ENCODE data around the gene NR5A2.

The NR5A2 gene

DNA sequence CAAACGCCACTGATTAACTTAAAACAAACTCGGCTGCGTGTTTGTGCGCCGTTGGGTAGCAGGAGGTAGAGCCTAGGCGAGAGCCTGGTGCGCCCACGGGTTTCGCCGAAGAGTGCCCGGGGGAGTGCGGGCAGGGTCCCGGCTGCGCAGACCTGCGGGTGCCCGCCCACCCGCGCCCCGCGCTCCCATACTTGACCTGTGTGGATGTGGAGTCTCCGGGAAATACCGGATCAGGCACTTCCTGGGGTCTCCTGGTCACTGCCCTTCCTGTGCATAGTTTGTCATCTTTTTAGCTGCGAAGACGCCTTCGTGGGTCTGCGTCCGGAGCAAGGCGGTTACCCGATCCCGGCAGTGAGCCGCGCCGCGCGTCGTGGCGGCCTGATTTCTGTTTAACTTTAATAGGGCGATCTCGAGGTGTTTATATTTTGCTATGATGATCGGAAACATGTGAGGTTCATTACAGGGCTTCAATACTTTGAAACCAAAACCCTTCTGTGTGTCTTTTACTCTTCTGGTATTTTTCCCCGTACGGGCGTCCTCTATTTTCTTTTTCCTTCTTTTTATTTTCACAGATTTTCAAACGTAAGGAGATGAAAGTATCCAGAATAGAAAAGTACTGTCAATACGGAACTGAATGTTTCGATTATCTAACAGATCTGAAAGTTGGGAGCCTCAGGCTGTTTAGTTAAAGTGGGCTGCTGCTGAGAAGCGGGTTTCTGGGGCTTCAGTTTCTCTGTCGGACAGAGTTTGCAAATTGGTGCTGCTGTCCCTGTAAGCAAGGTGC is 15.2 kb downstream of the NR5A2 start:
- peak overlapping the region; percentile 81 for H3K4me3 ChIP-seq (ENCODE audit: low read length)
- no peaks in the 10 kb centered on the region for H3K36me3 ChIP-seq (ENCODE audit: insufficient read depth, low read depth, low read length)
- H3K4me1 ChIP-seq (ENCODE audit: insufficient read depth, low read length), result peaks cover 20% of the 10 kb centered on the region; the same call in 1 of the 2 replicates
- no peak overlapping the region; the same call in 1 of the 2 replicates for H3K9ac ChIP-seq (ENCODE audit: low read depth, low read length)
- peaks cover 85% of the 10 kb centered on the region for H3K27me3 ChIP-seq (ENCODE audit: insufficient read depth, low read length)
- H3K9me3 ChIP-seq (ENCODE audit: insufficient read depth, low read depth, low read length), result no peaks in the 10 kb centered on the region
- no peak overlapping the region for H3K27ac ChIP-seq (ENCODE audit: low read length)

DNA sequence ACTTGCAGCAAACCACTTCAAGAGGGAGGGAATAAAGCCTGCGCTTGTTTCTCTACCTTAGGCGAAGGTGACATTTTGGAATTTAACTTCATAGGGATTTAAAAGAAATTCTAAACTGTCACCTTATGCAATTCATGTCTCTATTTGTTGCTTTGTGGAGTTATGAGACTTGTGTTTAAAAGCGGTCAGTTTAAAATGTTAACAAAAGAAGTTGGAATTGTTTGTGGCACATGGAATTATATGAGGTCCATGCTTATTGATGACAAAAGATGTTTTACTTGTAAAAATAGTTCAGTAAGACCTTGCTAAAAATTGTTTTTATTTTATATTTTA is 15.8 kb downstream of the NR5A2 start:
- peaks cover 79% of the 10 kb centered on the region for H3K27me3 ChIP-seq (ENCODE audit: insufficient read depth, low read length)
- no peaks in the 10 kb centered on the region for H3K9me3 ChIP-seq (ENCODE audit: insufficient read depth, low read depth, low read length)
- no peaks in the 10 kb centered on the region for H3K36me3 ChIP-seq (ENCODE audit: insufficient read depth, low read depth, low read length)
- peaks cover 16% of the 10 kb centered on the region; the same call in 1 of the 2 replicates for H3K4me1 ChIP-seq (ENCODE audit: insufficient read depth, low read length)
- H3K4me3 ChIP-seq (ENCODE audit: low read length), result peak overlapping the region; percentile 81
- no peak overlapping the region for H3K9ac ChIP-seq (ENCODE audit: low read depth, low read length)
- no peak overlapping the region for H3K27ac ChIP-seq (ENCODE audit: low read length)

DNA sequence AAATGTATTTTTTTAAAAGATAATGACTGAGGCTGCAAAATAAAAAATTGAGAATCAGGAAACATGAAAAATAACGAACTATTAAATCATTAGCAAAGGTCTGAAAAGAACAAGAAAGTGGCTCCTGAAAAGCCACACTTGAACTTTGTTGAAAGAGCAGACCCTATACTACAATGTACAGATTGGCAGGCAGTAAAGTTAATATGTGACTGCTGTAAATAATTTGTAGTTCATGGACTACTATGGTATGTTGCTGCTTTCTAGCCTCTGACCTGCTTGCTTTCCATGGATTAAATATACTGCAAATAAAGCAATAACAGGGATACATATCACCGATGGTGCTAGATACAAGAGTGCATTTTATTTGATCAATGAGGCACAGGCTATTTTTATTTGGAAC is 18.6 kb downstream of the NR5A2 start:
- Histone ChIP-seq H3K27ac (ENCODE audit: low read length) (no peak overlapping the region), H3K4me1 (ENCODE audit: insufficient read depth, low read length) (peaks cover 34% of the 10 kb centered on the region; the same call in 1 of the 2 replicates), H3K9me3 (ENCODE audit: insufficient read depth, low read depth, low read length) (no peaks in the 10 kb centered on the region), H3K4me3 (ENCODE audit: low read length) (no peak overlapping the region), H3K9ac (ENCODE audit: low read depth, low read length) (no peak overlapping the region), H3K27me3 (ENCODE audit: insufficient read depth, low read length) (peaks cover 51% of the 10 kb centered on the region), H3K36me3 (ENCODE audit: insufficient read depth, low read depth, low read length) (no peaks in the 10 kb centered on the region)

DNA sequence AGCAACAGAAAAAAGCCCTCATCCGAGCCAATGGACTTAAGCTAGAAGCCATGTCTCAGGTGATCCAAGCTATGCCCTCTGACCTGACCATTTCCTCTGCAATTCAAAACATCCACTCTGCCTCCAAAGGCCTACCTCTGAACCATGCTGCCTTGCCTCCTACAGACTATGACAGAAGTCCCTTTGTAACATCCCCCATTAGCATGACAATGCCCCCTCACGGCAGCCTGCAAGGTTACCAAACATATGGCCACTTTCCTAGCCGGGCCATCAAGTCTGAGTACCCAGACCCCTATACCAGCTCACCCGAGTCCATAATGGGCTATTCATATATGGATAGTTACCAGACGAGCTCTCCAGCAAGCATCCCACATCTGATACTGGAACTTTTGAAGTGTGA is 20.7 kb downstream of the NR5A2 start:
- peak overlapping the region; percentile 48; the same call in 1 of the 2 replicates for H3K4me3 ChIP-seq (ENCODE audit: low read length)
- peak overlapping the region; percentile 80 for H3K27ac ChIP-seq (ENCODE audit: low read length)
- H3K9me3 ChIP-seq (ENCODE audit: insufficient read depth, low read depth, low read length), result no peaks in the 10 kb centered on the region
- no peaks in the 10 kb centered on the region for H3K36me3 ChIP-seq (ENCODE audit: insufficient read depth, low read depth, low read length)
- H3K27me3 ChIP-seq (ENCODE audit: insufficient read depth, low read length), result peaks cover 30% of the 10 kb centered on the region
- peaks cover 31% of the 10 kb centered on the region; the same call in 1 of the 2 replicates for H3K4me1 ChIP-seq (ENCODE audit: insufficient read depth, low read length)
- peak overlapping the region; percentile 44; the same call in 1 of the 2 replicates for H3K9ac ChIP-seq (ENCODE audit: low read depth, low read length)

DNA sequence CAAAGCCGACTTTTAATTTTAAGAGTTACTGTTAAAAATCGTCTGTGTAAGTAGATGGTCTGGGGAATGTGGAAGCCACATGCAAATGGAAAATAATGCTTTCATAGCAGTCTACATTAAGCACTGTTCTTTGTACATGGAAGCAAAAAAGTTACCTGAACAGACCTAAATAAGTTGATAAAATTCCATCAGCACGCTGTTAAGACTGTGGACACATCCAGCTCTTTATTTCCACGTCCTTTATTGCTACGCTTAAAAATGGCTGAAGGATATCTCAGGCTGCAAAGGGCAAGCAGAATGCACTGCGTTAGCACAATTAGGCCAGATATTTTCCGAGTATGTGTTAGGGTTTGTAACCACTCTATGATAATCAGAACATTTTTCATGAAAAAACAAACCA is 22.3 kb downstream of the NR5A2 start:
- no peak overlapping the region for H3K27ac ChIP-seq (ENCODE audit: low read length)
- H3K4me3 ChIP-seq (ENCODE audit: low read length), result peak overlapping the region; percentile 42; the same call in 1 of the 2 replicates

DNA sequence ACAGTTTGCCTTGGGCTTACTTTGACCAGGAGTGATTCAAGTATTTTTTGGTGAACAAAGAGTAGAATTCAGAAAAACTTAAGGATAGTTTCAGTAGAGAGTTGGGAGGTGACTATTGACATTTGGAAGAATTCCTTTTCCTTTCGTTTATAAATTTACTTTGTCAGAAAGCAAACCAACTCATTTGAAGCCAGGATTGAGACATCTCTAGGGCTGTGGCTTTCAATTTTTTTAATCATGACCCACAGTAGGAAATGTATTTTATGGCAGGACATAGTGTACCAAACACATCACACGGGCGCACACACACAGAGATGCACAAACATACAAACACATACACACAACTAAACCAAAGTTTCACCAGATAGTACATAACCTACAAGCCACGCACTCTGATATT is 24.1 kb downstream of the NR5A2 start:
- Histone ChIP-seq H3K4me3 (ENCODE audit: low read length) (no peak overlapping the region), H3K9me3 (ENCODE audit: insufficient read depth, low read depth, low read length) (no peaks in the 10 kb centered on the region), H3K27ac (ENCODE audit: low read length) (no peak overlapping the region)

More for the DNA sequence above, 22.3 kb downstream of the NR5A2 start:
- Histone ChIP-seq H3K9ac (ENCODE audit: low read depth, low read length) (peak overlapping the region; percentile 49; the same call in 1 of the 2 replicates), H3K36me3 (ENCODE audit: insufficient read depth, low read depth, low read length) (no peaks in the 10 kb centered on the region), H3K27me3 (ENCODE audit: insufficient read depth, low read length) (peaks cover 14% of the 10 kb centered on the region), H3K9me3 (ENCODE audit: insufficient read depth, low read depth, low read length) (no peaks in the 10 kb centered on the region), H3K4me1 (ENCODE audit: insufficient read depth, low read length) (peaks cover 27% of the 10 kb centered on the region; the same call in 1 of the 2 replicates)

DNA sequence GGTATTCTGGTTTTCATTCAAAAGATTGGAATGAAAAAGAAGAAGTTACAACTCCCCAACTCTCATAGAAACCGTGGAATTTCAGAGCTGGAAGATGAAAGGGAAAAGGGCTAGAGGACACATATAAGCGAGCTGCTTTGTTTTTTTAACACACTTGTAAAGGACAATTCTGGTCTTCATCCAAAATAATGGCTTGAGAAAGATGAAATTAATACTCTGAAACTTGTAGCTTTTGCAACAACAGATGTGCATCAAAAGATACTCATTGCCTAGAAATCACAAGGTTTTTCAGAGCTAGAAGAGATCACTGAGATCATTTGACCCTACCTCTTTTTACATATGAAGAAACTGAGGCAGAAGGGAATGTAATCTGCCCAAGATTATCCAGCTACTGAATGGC is 25.6 kb downstream of the NR5A2 start:
- Histone ChIP-seq H3K4me1 (ENCODE audit: insufficient read depth, low read length) (peaks cover 22% of the 10 kb centered on the region; the same call in 1 of the 2 replicates), H3K27me3 (ENCODE audit: insufficient read depth, low read length) (no peaks in the 10 kb centered on the region), H3K9ac (ENCODE audit: low read depth, low read length) (no peak overlapping the region), H3K27ac (ENCODE audit: low read length) (no peak overlapping the region), H3K4me3 (ENCODE audit: low read length) (no peak overlapping the region), H3K36me3 (ENCODE audit: insufficient read depth, low read depth, low read length) (no peaks in the 10 kb centered on the region), H3K9me3 (ENCODE audit: insufficient read depth, low read depth, low read length) (no peaks in the 10 kb centered on the region)

More for the DNA sequence above, 24.1 kb downstream of the NR5A2 start:
- no peak overlapping the region for H3K9ac ChIP-seq (ENCODE audit: low read depth, low read length)
- no peaks in the 10 kb centered on the region for H3K36me3 ChIP-seq (ENCODE audit: insufficient read depth, low read depth, low read length)
- H3K27me3 ChIP-seq (ENCODE audit: insufficient read depth, low read length), result no peaks in the 10 kb centered on the region
- H3K4me1 ChIP-seq (ENCODE audit: insufficient read depth, low read length), result peaks cover 27% of the 10 kb centered on the region; the same call in 1 of the 2 replicates

DNA sequence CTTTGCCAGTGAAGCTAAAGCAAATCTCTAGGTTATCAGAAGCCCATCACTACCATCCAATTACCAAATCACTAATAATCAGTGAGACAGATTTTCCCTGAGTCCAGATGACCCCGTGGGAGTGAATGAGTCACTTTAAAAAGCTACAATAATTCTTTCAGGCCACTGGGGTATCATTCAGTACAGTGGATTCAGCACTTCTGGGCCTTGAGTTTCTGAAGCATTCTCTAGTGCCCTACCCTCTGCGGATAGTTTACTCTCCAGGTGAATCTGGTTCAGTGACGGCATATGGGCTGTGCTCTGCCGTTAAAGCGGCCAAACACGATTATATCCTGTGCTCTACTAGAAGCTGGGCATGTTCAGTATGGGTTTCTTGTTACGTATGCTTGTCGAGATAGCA is 26.1 kb downstream of the NR5A2 start:
- no peaks in the 10 kb centered on the region for H3K9me3 ChIP-seq (ENCODE audit: insufficient read depth, low read depth, low read length)
- no peak overlapping the region for H3K9ac ChIP-seq (ENCODE audit: low read depth, low read length)
- no peaks in the 10 kb centered on the region for H3K36me3 ChIP-seq (ENCODE audit: insufficient read depth, low read depth, low read length)
- H3K27me3 ChIP-seq (ENCODE audit: insufficient read depth, low read length), result no peaks in the 10 kb centered on the region
- no peak overlapping the region for H3K4me3 ChIP-seq (ENCODE audit: low read length)
- no peak overlapping the region for H3K27ac ChIP-seq (ENCODE audit: low read length)
- H3K4me1 ChIP-seq (ENCODE audit: insufficient read depth, low read length), result peaks cover 20% of the 10 kb centered on the region; the same call in 1 of the 2 replicates

DNA sequence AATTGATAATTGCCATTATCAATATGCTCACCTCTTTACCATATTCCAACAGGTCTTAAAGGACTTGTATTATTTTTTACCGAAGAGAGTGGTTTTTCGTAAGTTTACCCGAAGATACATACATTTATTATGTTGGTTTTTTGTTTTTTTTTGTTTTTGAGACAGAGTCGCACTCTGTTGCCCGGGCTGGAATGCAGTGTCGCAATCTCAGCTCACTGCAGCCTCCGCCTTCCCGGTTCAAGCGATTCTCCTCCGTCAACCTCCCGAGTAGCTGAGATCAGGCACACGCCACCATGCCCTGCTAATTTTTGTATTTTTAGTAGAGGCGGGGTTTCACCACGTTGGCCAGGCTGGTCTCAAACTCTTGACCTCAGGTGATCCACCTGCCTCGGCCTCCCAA is 30.8 kb downstream of the NR5A2 start:
- Histone ChIP-seq H3K4me3 (ENCODE audit: low read length) (no peak overlapping the region), H3K27me3 (ENCODE audit: insufficient read depth, low read length) (no peaks in the 10 kb centered on the region), H3K27ac (ENCODE audit: low read length) (no peak overlapping the region), H3K4me1 (ENCODE audit: insufficient read depth, low read length) (peaks cover 5% of the 10 kb centered on the region; the same call in 1 of the 2 replicates), H3K36me3 (ENCODE audit: insufficient read depth, low read depth, low read length) (no peaks in the 10 kb centered on the region), H3K9ac (ENCODE audit: low read depth, low read length) (no peak overlapping the region), H3K9me3 (ENCODE audit: insufficient read depth, low read depth, low read length) (no peaks in the 10 kb centered on the region)

DNA sequence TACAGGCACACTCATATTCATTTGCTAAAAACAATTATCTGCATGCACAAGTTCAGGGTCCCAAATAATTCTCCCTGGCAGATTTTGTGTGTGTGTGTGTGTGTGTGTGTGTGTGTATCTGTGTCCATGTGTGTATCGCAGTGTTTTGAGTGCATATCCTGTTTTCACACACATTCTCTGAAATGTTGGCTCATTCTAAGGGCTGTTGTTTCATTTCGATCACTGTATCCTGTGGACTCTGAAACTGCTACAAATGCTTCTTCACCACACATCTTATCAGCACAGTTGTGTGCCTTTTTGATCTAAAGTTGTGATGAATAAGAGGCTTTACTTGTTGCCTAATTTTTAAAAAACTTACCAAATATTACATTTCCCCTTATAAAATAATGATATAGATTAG is 34.6 kb downstream of the NR5A2 start:
- Histone ChIP-seq H3K9me3 (ENCODE audit: insufficient read depth, low read depth, low read length) (no peaks in the 10 kb centered on the region), H3K9ac (ENCODE audit: low read depth, low read length) (no peak overlapping the region), H3K27ac (ENCODE audit: low read length) (no peak overlapping the region), H3K4me3 (ENCODE audit: low read length) (no peak overlapping the region), H3K4me1 (ENCODE audit: insufficient read depth, low read length) (no peaks in the 10 kb centered on the region), H3K27me3 (ENCODE audit: insufficient read depth, low read length) (no peaks in the 10 kb centered on the region), H3K36me3 (ENCODE audit: insufficient read depth, low read depth, low read length) (no peaks in the 10 kb centered on the region)

DNA sequence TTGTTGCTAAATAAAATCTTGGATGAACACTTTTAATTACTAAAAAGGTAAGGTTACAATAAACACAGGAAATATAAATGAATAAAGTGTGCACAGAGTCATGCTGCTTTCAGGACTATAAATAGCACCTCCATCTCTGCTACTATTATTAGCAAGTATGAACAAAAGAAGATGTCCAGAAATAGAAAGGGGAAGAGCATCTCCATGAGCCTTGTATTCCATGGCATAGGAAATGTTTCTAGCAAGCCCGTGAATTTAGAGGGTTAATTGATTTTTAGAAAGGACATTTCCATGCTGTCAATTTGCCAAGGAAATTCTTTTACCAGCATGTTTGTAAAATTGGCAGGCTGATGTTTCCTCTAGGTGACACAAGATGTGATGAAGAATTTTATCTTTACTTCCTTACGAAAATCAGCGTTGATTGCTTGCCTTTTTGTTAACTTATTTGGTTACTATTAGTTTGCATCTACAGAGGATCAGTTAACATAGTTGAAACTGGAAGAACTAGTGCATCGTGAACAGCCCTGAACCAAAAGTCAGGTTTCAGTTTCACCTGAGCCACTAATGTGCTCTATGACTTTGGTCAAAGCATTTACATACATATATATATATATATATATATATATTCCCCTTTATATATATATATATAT is 45.3 kb downstream of the NR5A2 start:
- Histone ChIP-seq H3K9ac (ENCODE audit: low read depth, low read length) (no peak overlapping the region), H3K9me3 (ENCODE audit: insufficient read depth, low read depth, low read length) (no peaks in the 10 kb centered on the region), H3K4me1 (ENCODE audit: insufficient read depth, low read length) (peaks cover 16% of the 10 kb centered on the region), H3K27me3 (ENCODE audit: insufficient read depth, low read length) (no peaks in the 10 kb centered on the region), H3K4me3 (ENCODE audit: low read length) (no peak overlapping the region), H3K27ac (ENCODE audit: low read length) (no peak overlapping the region), H3K36me3 (ENCODE audit: insufficient read depth, low read depth, low read length) (no peaks in the 10 kb centered on the region)

DNA sequence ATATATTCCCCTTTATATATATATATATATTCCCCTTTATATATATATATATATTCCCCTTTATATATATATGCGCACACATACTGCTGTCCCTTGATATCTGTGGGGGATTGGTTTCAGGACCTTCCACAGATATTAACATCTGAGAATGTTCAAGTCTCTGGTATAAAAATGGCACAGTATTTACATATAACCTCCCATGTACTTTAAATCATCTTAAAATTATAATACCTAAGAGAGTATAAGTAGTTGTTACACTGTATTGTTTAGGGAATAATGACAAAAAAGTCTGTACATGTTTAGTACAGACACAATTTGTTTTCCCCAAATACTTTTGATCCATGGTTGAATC is 45.8 kb downstream of the NR5A2 start:
- H3K27ac ChIP-seq (ENCODE audit: low read length), result no peak overlapping the region
- no peaks in the 10 kb centered on the region for H3K9me3 ChIP-seq (ENCODE audit: insufficient read depth, low read depth, low read length)
- peaks cover 16% of the 10 kb centered on the region for H3K4me1 ChIP-seq (ENCODE audit: insufficient read depth, low read length)
- H3K9ac ChIP-seq (ENCODE audit: low read depth, low read length), result no peak overlapping the region
- H3K27me3 ChIP-seq (ENCODE audit: insufficient read depth, low read length), result no peaks in the 10 kb centered on the region
- H3K36me3 ChIP-seq (ENCODE audit: insufficient read depth, low read depth, low read length), result no peaks in the 10 kb centered on the region
- H3K4me3 ChIP-seq (ENCODE audit: low read length), result no peak overlapping the region
